HCT116 (cell line): Measurements from ENCODE around the gene FBXO11.

Experiments used
- CEBPB ChIP-seq: IDR thresholded peaks from 2 replicates; pipeline ENCODE4 v1.6.1; 2012; ENCODE audit warnings: low read depth
- EZH2 ChIP-seq: fragments of 200-600 bp; sonication (generic); IDR thresholded peaks from 2 replicates; pipeline ENCODE4 v1.6.1; 2017; ENCODE audit warnings: antibody characterized with exemption, mixed run types
- JUND ChIP-seq: IDR thresholded peaks from 2 replicates; pipeline ENCODE4 v1.6.1; 2012
- POLR2A ChIP-seq: IDR thresholded peaks from 2 replicates; pipeline ENCODE4 v1.7.0; 2011; ENCODE audit warnings: borderline replicate concordance; ENCODE audit not compliant: insufficient read depth, insufficient read length; ENCODE audit errors: extremely low read depth
- POLR2AphosphoS5 ChIP-seq: IDR thresholded peaks from 2 replicates; pipeline ENCODE4 v1.6.1; 2011; ENCODE audit warnings: mild to moderate bottlenecking, low read depth, low read length, moderate library complexity
- ZNF274 ChIP-seq: fragments of 200-500 bp; sonication (Bioruptor generic); IDR thresholded peaks from 2 replicates; pipeline ENCODE4 v1.6.1; 2014; ENCODE audit warnings: mild to moderate bottlenecking, low read depth, low read length, inconsistent platforms
- TF ChIP-seq, protein P1 (sequence below), 3 experiments: fragments of 200-600 bp in 1 of 3; sonication (generic) in 1 of 3; IDR thresholded peaks in 2 of 3; conservative IDR thresholded peaks in 1 of 3; 2 replicates each; pipeline ENCODE4 v1.5.1; 2012 to 2017; ENCODE audit warnings: low read depth in 2 of 3, low read length in 2 of 3, antibody characterized with exemption in 1 of 3, borderline replicate concordance in 1 of 3, control low read depth in 1 of 3, mild to moderate bottlenecking in 1 of 3, mixed read lengths in 1 of 3, mixed run types in 1 of 3, moderate library complexity in 1 of 3; ENCODE audit not compliant: insufficient read depth in 1 of 3
- TF ChIP-seq, protein P2 (sequence below): IDR thresholded peaks from 2 replicates; pipeline ENCODE4 v1.6.1; 2012; ENCODE audit warnings: low read depth
- TF ChIP-seq, protein P3 (sequence below): IDR thresholded peaks from 2 replicates; pipeline ENCODE4 v1.6.1; 2011; ENCODE audit warnings: mild to moderate bottlenecking, low read length, moderate library complexity; ENCODE audit not compliant: insufficient replicate concordance; ENCODE audit errors: extremely low read depth

DNA sequence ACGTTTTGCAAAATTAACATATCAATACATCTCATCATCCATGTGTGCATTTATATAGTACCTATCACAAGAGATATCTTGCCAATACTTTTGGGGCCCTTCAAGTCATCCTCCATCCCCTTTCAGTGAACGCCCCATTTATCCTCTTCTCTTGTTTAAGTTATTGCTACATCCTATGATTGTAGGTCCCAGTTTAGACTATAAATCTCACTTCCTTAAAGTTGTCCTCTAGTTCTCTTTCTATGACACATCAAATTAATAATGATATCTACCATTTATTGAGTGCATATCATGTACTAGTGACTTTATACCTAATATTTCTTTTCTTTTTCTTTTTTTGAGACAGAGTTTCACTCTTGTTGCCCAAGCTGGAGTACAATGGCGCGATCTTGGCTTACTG, 28.8 kb upstream of the FBXO11 start:
- TF ChIP-seq ZNF274 (no peak), POLR2AphosphoS5 (no peak), POLR2A (no peak), EZH2 (no peak), JUND (no peak), CEBPB (no peak)
- TF ChIP-seq, protein P1, sequence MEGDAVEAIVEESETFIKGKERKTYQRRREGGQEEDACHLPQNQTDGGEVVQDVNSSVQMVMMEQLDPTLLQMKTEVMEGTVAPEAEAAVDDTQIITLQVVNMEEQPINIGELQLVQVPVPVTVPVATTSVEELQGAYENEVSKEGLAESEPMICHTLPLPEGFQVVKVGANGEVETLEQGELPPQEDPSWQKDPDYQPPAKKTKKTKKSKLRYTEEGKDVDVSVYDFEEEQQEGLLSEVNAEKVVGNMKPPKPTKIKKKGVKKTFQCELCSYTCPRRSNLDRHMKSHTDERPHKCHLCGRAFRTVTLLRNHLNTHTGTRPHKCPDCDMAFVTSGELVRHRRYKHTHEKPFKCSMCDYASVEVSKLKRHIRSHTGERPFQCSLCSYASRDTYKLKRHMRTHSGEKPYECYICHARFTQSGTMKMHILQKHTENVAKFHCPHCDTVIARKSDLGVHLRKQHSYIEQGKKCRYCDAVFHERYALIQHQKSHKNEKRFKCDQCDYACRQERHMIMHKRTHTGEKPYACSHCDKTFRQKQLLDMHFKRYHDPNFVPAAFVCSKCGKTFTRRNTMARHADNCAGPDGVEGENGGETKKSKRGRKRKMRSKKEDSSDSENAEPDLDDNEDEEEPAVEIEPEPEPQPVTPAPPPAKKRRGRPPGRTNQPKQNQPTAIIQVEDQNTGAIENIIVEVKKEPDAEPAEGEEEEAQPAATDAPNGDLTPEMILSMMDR (IDR thresholded peaks at IDR 0.05 in 2 of 3, conservative IDR thresholded peaks at IDR 0.05 in 1 of 3; ENCODE audit: borderline replicate concordance in 1 of 3, insufficient read depth in 1 of 3, low read depth in 2 of 3, low read length in 2 of 3): no peak
- TF ChIP-seq, protein P2, sequence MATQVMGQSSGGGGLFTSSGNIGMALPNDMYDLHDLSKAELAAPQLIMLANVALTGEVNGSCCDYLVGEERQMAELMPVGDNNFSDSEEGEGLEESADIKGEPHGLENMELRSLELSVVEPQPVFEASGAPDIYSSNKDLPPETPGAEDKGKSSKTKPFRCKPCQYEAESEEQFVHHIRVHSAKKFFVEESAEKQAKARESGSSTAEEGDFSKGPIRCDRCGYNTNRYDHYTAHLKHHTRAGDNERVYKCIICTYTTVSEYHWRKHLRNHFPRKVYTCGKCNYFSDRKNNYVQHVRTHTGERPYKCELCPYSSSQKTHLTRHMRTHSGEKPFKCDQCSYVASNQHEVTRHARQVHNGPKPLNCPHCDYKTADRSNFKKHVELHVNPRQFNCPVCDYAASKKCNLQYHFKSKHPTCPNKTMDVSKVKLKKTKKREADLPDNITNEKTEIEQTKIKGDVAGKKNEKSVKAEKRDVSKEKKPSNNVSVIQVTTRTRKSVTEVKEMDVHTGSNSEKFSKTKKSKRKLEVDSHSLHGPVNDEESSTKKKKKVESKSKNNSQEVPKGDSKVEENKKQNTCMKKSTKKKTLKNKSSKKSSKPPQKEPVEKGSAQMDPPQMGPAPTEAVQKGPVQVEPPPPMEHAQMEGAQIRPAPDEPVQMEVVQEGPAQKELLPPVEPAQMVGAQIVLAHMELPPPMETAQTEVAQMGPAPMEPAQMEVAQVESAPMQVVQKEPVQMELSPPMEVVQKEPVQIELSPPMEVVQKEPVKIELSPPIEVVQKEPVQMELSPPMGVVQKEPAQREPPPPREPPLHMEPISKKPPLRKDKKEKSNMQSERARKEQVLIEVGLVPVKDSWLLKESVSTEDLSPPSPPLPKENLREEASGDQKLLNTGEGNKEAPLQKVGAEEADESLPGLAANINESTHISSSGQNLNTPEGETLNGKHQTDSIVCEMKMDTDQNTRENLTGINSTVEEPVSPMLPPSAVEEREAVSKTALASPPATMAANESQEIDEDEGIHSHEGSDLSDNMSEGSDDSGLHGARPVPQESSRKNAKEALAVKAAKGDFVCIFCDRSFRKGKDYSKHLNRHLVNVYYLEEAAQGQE: no peak
- TF ChIP-seq, protein P3, sequence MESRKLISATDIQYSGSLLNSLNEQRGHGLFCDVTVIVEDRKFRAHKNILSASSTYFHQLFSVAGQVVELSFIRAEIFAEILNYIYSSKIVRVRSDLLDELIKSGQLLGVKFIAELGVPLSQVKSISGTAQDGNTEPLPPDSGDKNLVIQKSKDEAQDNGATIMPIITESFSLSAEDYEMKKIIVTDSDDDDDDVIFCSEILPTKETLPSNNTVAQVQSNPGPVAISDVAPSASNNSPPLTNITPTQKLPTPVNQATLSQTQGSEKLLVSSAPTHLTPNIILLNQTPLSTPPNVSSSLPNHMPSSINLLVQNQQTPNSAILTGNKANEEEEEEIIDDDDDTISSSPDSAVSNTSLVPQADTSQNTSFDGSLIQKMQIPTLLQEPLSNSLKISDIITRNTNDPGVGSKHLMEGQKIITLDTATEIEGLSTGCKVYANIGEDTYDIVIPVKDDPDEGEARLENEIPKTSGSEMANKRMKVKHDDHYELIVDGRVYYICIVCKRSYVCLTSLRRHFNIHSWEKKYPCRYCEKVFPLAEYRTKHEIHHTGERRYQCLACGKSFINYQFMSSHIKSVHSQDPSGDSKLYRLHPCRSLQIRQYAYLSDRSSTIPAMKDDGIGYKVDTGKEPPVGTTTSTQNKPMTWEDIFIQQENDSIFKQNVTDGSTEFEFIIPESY: no peak
